Right lobe of liver (tissue), 4 donors: ENCODE measurements around the gene TNP2.

Experiments used
- CTCF ChIP-seq, 4 donors: fragments of 200-600 bp in 3 of 4; fragments of 450-650 bp in 1 of 4; IDR thresholded peaks; one replicate each; pipeline versions ENCODE4 v1.5.1 to v1.8.0; 2016 to 2022; ENCODE audit warnings: antibody characterized with exemption in 4 of 4, mild to moderate bottlenecking in 2 of 4
- POLR2A ChIP-seq: fragments of 450-650 bp; IDR thresholded peaks from one replicate; pipeline ENCODE4 v1.6.1; 2017; ENCODE audit warnings: antibody characterized with exemption, mild to moderate bottlenecking
- donor health status: DM: no; HTN: no; CAD: no.
- donor health status: DM: no; HTN: no; CAD: no.
- donor health status: DM: no; HTN: yes; CAD: no.

- TF ChIP-seq CTCF (IDR thresholded peaks at IDR 0.05) = no peak
- TF ChIP-seq POLR2A = no peak
Measured at GRCh38 chr16:11289202-11289601, 20.1 kb upstream of the TNP2 start.
